ENCODE measurements around the gene MOSPD2.

DNA sequence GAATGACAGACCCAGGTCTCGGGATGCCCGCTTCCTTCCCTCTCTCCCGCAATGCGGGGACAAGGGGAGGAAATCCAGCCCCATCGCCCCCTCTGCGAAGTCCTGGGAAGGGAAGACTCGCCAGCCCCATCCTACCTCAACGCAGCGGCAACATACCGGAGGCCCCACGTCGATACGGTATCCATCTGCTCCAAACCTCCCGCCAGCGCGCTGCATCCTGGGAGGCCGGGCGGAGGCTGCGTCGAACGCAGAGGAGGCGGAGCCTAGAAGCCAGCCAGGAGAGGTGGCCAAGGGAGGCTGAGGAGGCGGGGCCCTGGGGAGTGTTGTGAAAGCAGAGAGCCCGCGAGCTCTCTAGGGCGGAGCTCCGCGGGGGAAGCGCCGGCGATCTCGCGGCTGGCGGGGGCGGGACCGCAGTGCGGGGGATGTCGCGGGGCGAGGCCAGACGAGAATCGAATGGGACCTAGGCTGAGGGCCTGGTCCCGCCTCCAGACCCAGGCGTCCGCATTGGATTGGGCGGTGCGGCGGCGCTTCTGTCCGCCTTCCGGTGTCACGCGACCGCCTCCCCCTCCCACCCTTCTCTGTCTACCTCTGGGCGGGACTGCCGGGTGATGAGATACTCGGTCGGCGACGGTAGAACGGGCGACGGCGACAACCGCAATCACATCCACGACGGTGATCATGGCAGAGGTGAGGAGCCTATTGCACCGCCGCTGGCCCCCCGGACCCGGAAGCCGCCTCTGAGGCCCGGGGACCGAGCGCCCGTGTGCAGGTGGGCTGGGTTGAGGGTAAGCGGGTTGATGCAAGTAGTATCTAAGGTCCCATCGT, at the start of gene MOSPD2, which contains the start of gene FANCB:
- peak in 1 of 4 donors; percentile 52 for TF ChIP-seq POLR2A (IDR thresholded peaks at IDR 0.05)
- TF ChIP-seq, protein P1, sequence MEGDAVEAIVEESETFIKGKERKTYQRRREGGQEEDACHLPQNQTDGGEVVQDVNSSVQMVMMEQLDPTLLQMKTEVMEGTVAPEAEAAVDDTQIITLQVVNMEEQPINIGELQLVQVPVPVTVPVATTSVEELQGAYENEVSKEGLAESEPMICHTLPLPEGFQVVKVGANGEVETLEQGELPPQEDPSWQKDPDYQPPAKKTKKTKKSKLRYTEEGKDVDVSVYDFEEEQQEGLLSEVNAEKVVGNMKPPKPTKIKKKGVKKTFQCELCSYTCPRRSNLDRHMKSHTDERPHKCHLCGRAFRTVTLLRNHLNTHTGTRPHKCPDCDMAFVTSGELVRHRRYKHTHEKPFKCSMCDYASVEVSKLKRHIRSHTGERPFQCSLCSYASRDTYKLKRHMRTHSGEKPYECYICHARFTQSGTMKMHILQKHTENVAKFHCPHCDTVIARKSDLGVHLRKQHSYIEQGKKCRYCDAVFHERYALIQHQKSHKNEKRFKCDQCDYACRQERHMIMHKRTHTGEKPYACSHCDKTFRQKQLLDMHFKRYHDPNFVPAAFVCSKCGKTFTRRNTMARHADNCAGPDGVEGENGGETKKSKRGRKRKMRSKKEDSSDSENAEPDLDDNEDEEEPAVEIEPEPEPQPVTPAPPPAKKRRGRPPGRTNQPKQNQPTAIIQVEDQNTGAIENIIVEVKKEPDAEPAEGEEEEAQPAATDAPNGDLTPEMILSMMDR (IDR thresholded peaks at IDR 0.05): no peak

Measured in esophagus squamous epithelium (tissue), 4 donors.